Upper lobe of left lung (tissue), 6 donors: Measurements from ENCODE around the gene BPIFB1. TPM values are rescaled to one million over a fixed set of nuclear protein-coding genes. Genes with fewer than 3 reads are reported as not detected.

Source experiments
- ATAC-seq, 2 donors: fragments of 200-7000 bp; cut with Tn5 transposase; one replicate each; pipeline ENCODE4 v1.9.1; 2022; ENCODE audit warnings: mild to moderate bottlenecking in 2 of 2, moderate library complexity in 2 of 2; ENCODE audit not compliant: low FRiP score in 2 of 2
- DNase-seq, 2 donors: peaks; one replicate each; pipeline ENCODE4 v3.0.0-alpha.2; 2019 to 2020
- H3K27ac ChIP-seq, 4 donors: fragments of 200-600 bp; sonication (generic); one replicate each; pipeline ENCODE4 v1.5.1; 2016 to 2019
- H3K27me3 ChIP-seq, 4 donors: fragments of 200-600 bp; sonication (generic); one replicate each; pipeline ENCODE4 v1.5.1; 2017 to 2019
- H3K36me3 ChIP-seq, 4 donors: fragments of 200-600 bp; sonication (generic); one replicate each; pipeline ENCODE4 v1.5.1; 2016 to 2019
- H3K4me1 ChIP-seq, 4 donors: fragments of 200-600 bp; sonication (generic); one replicate each; pipeline ENCODE4 v1.5.1; 2018 to 2019
- H3K4me3 ChIP-seq, 4 donors: fragments of 200-600 bp; sonication (generic); one replicate each; pipeline ENCODE4 v1.5.1; 2017 to 2019; ENCODE audit warnings: mild to moderate bottlenecking in 2 of 4, moderate library complexity in 1 of 4
- H3K9me3 ChIP-seq, 4 donors: fragments of 200-600 bp; sonication (generic); one replicate each; pipeline ENCODE4 v1.5.1; 2018 to 2019
- CTCF ChIP-seq, 6 experiments: fragments of 450-650 bp in 4 of 6; fragments of 200-600 bp in 2 of 6; sonication (generic) in 2 of 6; IDR thresholded peaks; one replicate each; pipeline ENCODE4 v1.5.1; 2016 to 2019; ENCODE audit warnings: antibody characterized with exemption in 6 of 6
- EP300 ChIP-seq, 4 donors: sonication (generic); formaldehyde crosslinking; IDR thresholded peaks; one replicate each; pipeline ENCODE4 v1.5.1; 2017; ENCODE audit warnings: antibody characterized with exemption in 4 of 4, control low read depth in 2 of 4
- POLR2A ChIP-seq, 4 donors: fragments of 450-650 bp; IDR thresholded peaks; one replicate each; pipeline ENCODE4 v1.5.1; 2016 to 2017; ENCODE audit warnings: antibody characterized with exemption in 4 of 4, mild to moderate bottlenecking in 2 of 4
- POLR2AphosphoS5 ChIP-seq, 2 donors: sonication (generic); formaldehyde crosslinking; IDR thresholded peaks; one replicate each; pipeline ENCODE4 v1.5.1; 2017; ENCODE audit warnings: antibody characterized with exemption in 2 of 2
- WGBS, 2 donors: methylation state at CpG; one replicate each; pipeline ENCODE4 v1.1.5; 2017 to 2018; 5-methylcytosine and 5-hydroxymethylcytosine counted together
- total RNA-seq, 6 donors: library from RNA; depleted of rRNA in 4 of 6; stranded (reverse); fragments of >200 nt in 4 of 6; gene quantifications; one replicate each; pipeline versions ENCODE4 v1.1.0 to v1.2.1, GENCODE V29; 2016 to 2021
- donor health status: DM: no; HTN: no; CAD: no; lungs with moderate emphysema.
- donor health status: DM: no; HTN: yes; CAD: no; lungs with severe emphysema.

Gene BPIFB1
- total RNA-seq, 6 donors from 2014 or later: 4.8 to 323 (median 35.3) TPM

- WGBS, 2 donors: 25 to 27% methylated on average over 1 of the region's 1 CpG
- H3K4me3 ChIP-seq: no peak overlapping the region
- no peak for ATAC-seq
These were observed 43.6 kb upstream of the BPIFB1 start for GRCh38 chr20:33239418-33239817.

DNA sequence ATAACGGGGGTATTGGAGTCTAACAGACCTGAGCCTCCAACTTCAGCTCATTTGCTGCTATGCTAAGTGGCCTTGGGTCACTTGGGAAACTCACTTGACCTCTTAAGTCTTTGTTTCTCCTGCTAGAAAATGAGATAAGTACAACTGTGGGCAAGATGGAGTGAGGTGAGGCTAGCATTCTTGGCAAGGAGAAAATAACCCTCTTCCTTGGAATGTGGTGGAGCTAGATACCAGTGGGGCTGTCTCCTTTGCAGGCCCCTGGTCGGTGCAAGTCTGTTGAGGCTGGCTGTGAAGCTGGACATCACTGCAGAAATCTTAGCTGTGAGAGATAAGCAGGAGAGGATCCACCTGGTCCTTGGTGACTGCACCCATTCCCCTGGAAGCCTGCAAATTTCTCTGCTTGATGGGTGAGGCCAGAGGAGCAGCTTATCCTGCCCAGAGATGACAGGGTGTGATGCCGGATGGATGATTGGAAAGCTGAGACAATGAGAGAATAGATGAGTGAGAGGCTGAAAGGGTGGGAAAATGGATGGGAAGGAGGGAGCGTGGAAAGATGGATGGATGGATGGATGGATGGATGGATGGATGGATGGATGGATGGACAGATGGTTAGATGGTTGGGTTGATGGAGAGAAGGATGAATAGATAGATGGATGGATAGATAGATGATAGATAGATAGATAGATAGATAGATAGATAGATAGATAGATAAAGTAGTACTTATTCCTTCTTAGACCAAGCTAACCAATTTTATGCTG lies 42.9 kb upstream of the BPIFB1 start:
- ATAC-seq (no peak), DNase-seq (no peak)
- Histone ChIP-seq H3K4me3 (no peak overlapping the region), H3K36me3 (no peaks in the 10 kb centered on the region), H3K4me1 (no peaks in the 10 kb centered on the region), H3K27ac (no peak overlapping the region), H3K27me3 (no peaks in the 10 kb centered on the region), H3K9me3 (no peaks in the 10 kb centered on the region)
- WGBS, 2 donors: 76 to 80% methylated on average over 4 of the region's 4 CpGs
- no peak for TF ChIP-seq EP300 (IDR thresholded peaks at IDR 0.05)

More at GRCh38 chr20:33239418-33239817, 43.6 kb upstream of the BPIFB1 start:
- TF ChIP-seq EP300 (IDR thresholded peaks at IDR 0.05): no peak
- no peak for TF ChIP-seq POLR2AphosphoS5 (IDR thresholded peaks at IDR 0.05)
- TF ChIP-seq CTCF (IDR thresholded peaks at IDR 0.05): no peak
- TF ChIP-seq POLR2A (IDR thresholded peaks at IDR 0.05): no peak
- DNase-seq: no peak
- Histone ChIP-seq H3K9me3 (no peaks in the 10 kb centered on the region), H3K4me1 (no peaks in the 10 kb centered on the region), H3K36me3 (no peaks in the 10 kb centered on the region), H3K27ac (no peak overlapping the region), H3K27me3 (no peaks in the 10 kb centered on the region)

DNA sequence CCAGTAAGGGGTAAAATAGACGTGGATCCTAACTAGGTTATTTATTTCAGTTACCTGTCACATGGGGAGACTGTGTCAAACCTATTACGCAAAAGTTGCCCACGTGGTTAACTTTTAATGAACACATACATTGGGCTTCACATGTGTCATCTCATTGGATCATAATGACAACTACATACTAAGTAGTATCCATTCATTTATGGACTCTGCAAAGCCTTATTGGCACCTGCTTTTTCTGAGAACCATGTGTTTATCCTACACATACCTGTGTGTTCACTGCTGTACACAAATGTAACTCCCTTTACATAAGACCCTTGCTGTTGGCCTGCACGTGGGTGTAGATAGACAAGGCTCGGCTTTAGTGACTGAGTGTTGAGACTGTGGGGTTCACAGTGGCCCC lies 42.1 kb upstream of the BPIFB1 start:
- no peaks in the 10 kb centered on the region for H3K4me1 ChIP-seq
- no peaks in the 10 kb centered on the region for H3K9me3 ChIP-seq
- WGBS, 2 donors: 71 to 83% methylated on average over 5 of the region's 5 CpGs
- no peak for DNase-seq
- H3K4me3 ChIP-seq: no peak overlapping the region
- no peak overlapping the region for H3K27ac ChIP-seq
- H3K36me3 ChIP-seq: no peaks in the 10 kb centered on the region
- no peaks in the 10 kb centered on the region for H3K27me3 ChIP-seq
- ATAC-seq: no peak
- TF ChIP-seq POLR2AphosphoS5 (IDR thresholded peaks at IDR 0.05) (no peak), POLR2A (IDR thresholded peaks at IDR 0.05) (no peak), CTCF (IDR thresholded peaks at IDR 0.05) (no peak), EP300 (IDR thresholded peaks at IDR 0.05) (no peak)

DNA sequence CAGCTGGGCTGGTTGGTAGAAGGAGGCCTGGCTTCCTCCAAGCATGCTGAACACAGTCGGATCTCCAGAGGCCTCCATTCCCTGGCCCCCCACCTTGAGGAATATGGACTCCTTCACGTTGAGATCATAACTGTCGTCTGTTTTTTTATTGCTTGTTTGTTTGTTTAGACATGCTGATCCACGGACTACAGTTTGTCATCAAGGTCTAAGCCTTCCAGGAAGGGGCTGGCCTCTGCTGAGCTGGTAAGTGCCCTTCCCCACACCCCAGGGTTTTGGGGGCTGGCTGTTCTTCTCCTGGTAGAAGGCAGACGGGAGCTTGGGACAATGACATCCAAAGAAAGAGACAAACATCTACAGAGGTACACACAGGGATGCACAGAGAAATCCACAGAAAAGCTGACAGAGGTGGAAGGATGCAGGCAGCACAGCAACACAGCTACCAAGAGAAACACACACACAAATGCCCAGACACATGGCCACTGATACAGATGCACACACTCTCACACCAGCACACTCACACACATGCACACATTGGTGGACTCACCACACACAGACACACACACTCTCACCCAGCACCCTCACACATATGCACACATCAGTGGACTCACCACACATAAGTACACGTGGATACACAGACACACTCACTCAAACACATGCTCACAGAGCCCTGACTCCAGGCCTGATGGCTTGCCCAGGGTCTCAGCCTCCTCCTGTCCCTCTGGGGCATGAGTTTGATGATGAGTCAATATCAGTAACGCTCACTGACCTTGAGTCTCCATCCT lies 40.5 kb upstream of the BPIFB1 start:
- Histone ChIP-seq H3K27ac (no peak overlapping the region), H3K4me3 (no peak overlapping the region), H3K27me3 (no peaks in the 10 kb centered on the region), H3K36me3 (no peaks in the 10 kb centered on the region), H3K9me3 (no peaks in the 10 kb centered on the region), H3K4me1 (no peaks in the 10 kb centered on the region)
- TF ChIP-seq EP300 (IDR thresholded peaks at IDR 0.05) (no peak), POLR2A (IDR thresholded peaks at IDR 0.05) (no peak), POLR2AphosphoS5 (IDR thresholded peaks at IDR 0.05) (no peak)
- ATAC-seq (no peak), DNase-seq (no peak)
- 57 to 71% methylated on average over 7 of the region's 7 CpGs for WGBS, 2 donors

GRCh38 chr20:33246077-33246476 lies 36.9 kb upstream of the BPIFB1 start:
- no peak for ATAC-seq
- TF ChIP-seq CTCF (IDR thresholded peaks at IDR 0.05) (no peak), POLR2AphosphoS5 (IDR thresholded peaks at IDR 0.05) (no peak), POLR2A (IDR thresholded peaks at IDR 0.05) (no peak), EP300 (IDR thresholded peaks at IDR 0.05) (no peak)
- H3K9me3 ChIP-seq: no peaks in the 10 kb centered on the region
- 73 to 78% methylated on average over 3 of the region's 3 CpGs for WGBS, 2 donors
- H3K4me1 ChIP-seq: no peaks in the 10 kb centered on the region
- H3K27ac ChIP-seq: no peak overlapping the region
- H3K36me3 ChIP-seq: no peaks in the 10 kb centered on the region
- no peak for DNase-seq
- H3K4me3 ChIP-seq: no peak overlapping the region
- H3K27me3 ChIP-seq: no peaks in the 10 kb centered on the region
